Lower lobe of right lung (tissue), 2 donors: Measurements from ENCODE around the gene ISG20. TPM values are rescaled to one million over a fixed set of nuclear protein-coding genes. Genes with fewer than 3 reads are reported as not detected.
A peak's percentile ranks its signal among the peaks of the same experiment; 100 is the strongest.

ENCODE experiments used
- ATAC-seq, 2 donors: fragments of 200-7000 bp; cut with Tn5 transposase; one replicate each; pipeline ENCODE4 v1.9.1; 2020 to 2022; ENCODE audit warnings: mild to moderate bottlenecking in 2 of 2, moderate library complexity in 2 of 2
- DNase-seq: peaks from one replicate; pipeline ENCODE4 v3.0.0-alpha.2; 2020
- H3K27ac ChIP-seq: fragments of 200-600 bp; one replicate; pipeline ENCODE4 v1.8.0; 2022
- H3K27me3 ChIP-seq: fragments of 200-600 bp; one replicate; pipeline ENCODE4 v1.8.0; 2022; ENCODE audit warnings: low read depth
- H3K36me3 ChIP-seq: fragments of 200-600 bp; one replicate; pipeline ENCODE4 v1.8.0; 2022; ENCODE audit warnings: mild to moderate bottlenecking
- H3K4me1 ChIP-seq: fragments of 200-600 bp; one replicate; pipeline ENCODE4 v1.8.0; 2022
- H3K4me3 ChIP-seq: fragments of 200-600 bp; one replicate; pipeline ENCODE4 v1.8.0; 2022; ENCODE audit warnings: mild to moderate bottlenecking
- H3K9me3 ChIP-seq: fragments of 200-600 bp; one replicate; pipeline ENCODE4 v1.8.0; 2022
- intact Hi-C: fragments of 100-400 bp; cut with DNase I; formaldehyde crosslinking; loops from one replicate; pipeline ENCODE4 v1.11.0; 2022
- total RNA-seq: library from RNA; stranded (reverse); fragmentation: NEBNext Ultra II Directional; extraction: Animal tissue kit (Norgen Biotek cat#: 25700); gene quantifications from one replicate; pipeline ENCODE4 v1.2.1, GENCODE V29; 2021
- TF ChIP-seq, protein P1 (sequence below): fragments of 200-600 bp; IDR thresholded peaks from one replicate; pipeline ENCODE4 v1.8.0; 2022; ENCODE audit warnings: antibody characterized with exemption, mild to moderate bottlenecking
- donor health status: DM: no; HTN: yes; CAD: no; lungs with severe emphysema.

Gene ISG20
- total RNA-seq, 1 donor from 2014 or later = 32.0 TPM

DNA sequence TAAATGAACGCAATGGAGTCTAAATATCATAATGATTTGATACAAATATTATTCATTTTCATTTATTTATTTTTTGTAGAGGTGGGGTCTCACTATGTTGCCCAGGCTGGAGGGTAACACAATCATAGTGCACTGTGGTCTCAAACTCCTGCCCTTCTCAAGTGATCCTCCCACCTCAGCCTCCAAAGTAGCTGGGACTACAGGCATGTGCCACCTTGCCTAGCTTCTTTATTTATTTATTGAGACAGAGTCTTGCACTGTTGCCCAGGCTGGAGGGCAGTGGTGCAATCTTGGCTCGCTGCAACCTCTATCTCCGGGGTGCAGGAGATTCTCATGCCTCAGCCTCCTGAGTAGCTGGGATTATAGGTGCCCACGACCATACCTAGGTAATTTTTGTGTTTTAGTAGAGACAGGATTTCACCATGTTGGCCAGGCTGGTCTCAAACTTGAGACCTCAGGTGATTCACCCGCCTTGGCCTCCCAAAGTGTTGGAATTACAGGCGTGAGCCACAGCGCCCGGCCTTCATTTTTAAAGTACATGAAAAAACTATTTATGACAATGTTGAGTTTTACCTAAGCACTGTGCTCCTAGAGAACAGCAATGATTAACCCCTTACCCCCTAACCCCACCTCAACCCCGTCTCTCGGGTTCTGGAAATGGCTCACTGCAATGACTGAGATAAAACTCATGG lies 21.6 kb upstream of the ISG20 start:
- intact Hi-C loops = no loop called here
- H3K36me3 ChIP-seq = no peaks in the 10 kb centered on the region
- H3K9me3 ChIP-seq = no peaks in the 10 kb centered on the region
- TF ChIP-seq, protein P1, sequence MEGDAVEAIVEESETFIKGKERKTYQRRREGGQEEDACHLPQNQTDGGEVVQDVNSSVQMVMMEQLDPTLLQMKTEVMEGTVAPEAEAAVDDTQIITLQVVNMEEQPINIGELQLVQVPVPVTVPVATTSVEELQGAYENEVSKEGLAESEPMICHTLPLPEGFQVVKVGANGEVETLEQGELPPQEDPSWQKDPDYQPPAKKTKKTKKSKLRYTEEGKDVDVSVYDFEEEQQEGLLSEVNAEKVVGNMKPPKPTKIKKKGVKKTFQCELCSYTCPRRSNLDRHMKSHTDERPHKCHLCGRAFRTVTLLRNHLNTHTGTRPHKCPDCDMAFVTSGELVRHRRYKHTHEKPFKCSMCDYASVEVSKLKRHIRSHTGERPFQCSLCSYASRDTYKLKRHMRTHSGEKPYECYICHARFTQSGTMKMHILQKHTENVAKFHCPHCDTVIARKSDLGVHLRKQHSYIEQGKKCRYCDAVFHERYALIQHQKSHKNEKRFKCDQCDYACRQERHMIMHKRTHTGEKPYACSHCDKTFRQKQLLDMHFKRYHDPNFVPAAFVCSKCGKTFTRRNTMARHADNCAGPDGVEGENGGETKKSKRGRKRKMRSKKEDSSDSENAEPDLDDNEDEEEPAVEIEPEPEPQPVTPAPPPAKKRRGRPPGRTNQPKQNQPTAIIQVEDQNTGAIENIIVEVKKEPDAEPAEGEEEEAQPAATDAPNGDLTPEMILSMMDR = no peak
- DNase-seq (no peak), ATAC-seq (no peak)
- peaks cover 5% of the 10 kb centered on the region for H3K27me3 ChIP-seq
- H3K4me1 ChIP-seq = peaks cover 8% of the 10 kb centered on the region
- H3K27ac ChIP-seq = no peak overlapping the region
- H3K4me3 ChIP-seq = no peak overlapping the region

DNA sequence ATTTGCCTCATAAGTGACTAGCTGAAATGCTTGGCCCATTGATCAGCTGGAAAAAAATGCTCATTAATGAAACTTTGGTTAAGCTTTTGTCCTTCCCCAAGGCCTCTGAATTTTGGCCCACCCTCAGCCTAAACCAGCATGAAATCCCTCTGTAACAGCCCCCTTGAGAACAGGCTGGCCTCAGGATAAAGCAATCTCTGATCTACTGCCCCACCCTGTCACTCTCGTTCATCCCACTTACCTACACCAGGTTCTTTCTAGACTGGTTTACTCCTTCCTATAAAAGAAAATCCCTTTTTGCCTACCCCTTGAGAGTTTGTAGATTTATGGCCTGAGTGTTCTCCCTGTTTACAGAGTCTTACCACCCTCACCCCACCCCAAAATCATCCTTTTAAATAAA lies 21.0 kb upstream of the ISG20 start:
- TF ChIP-seq, protein P1 = no peak
- no peak overlapping the region for H3K27ac ChIP-seq
- H3K27me3 ChIP-seq = no peaks in the 10 kb centered on the region
- DNase-seq = no peak
- H3K9me3 ChIP-seq = no peaks in the 10 kb centered on the region
- H3K4me1 ChIP-seq = peaks cover 14% of the 10 kb centered on the region
- intact Hi-C loops = no loop called here
- no peak overlapping the region for H3K4me3 ChIP-seq
- no peak for ATAC-seq
- H3K36me3 ChIP-seq = no peaks in the 10 kb centered on the region

DNA sequence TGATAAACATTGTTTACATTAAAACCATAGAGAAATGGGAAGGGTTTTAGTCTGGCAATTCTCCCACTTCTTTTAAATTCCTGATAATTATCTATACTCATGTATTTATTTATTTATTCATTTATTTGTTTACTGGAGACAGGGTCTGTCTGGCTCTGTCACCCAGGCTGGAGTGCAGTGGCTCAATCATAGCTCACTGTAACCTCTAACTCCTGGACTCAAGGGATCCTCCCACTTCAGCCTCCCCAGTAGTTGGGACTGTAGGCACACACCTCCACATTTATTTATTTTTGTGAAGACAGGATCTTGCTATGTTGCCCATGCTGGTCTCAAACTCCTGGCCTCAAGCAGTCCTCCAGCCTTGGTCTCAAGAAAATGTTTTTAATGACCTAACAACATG lies 20.1 kb upstream of the ISG20 start:
- H3K4me1 ChIP-seq = peaks cover 23% of the 10 kb centered on the region
- intact Hi-C loops = no loop called here
- DNase-seq = no peak

DNA sequence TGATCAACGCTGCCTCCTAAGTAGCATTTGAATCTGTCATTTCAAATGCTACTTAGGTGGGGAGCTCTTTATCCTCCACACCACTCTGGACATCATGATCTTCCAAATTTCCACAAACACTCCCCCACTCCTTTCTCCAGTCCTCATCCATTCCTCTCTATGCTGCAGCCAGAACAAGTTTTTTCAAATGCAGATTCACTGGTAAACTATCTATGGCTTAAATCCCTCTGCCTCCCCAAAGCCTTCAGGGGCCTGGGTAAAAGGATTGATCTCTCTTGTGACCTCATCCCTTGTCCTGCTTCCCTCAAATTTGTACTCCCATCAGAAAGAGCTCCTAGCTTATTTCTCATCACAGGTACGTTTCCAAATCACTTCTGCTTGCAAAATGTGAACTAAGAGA lies 19.0 kb upstream of the ISG20 start:
- intact Hi-C loops = no loop called here
- DNase-seq (no peak), ATAC-seq (no peak)
- Histone ChIP-seq H3K9me3 (no peaks in the 10 kb centered on the region), H3K27ac (no peak overlapping the region), H3K4me3 (no peak overlapping the region), H3K27me3 (no peaks in the 10 kb centered on the region), H3K36me3 (no peaks in the 10 kb centered on the region), H3K4me1 (peaks cover 34% of the 10 kb centered on the region)
- TF ChIP-seq, protein P1 = no peak

More for the DNA sequence above, 20.1 kb upstream of the ISG20 start:
- H3K4me3 ChIP-seq = no peak overlapping the region
- ATAC-seq = no peak
- H3K27me3 ChIP-seq = no peaks in the 10 kb centered on the region
- H3K36me3 ChIP-seq = no peaks in the 10 kb centered on the region
- H3K9me3 ChIP-seq = no peaks in the 10 kb centered on the region
- H3K27ac ChIP-seq = no peak overlapping the region
- TF ChIP-seq, protein P1 = no peak

DNA sequence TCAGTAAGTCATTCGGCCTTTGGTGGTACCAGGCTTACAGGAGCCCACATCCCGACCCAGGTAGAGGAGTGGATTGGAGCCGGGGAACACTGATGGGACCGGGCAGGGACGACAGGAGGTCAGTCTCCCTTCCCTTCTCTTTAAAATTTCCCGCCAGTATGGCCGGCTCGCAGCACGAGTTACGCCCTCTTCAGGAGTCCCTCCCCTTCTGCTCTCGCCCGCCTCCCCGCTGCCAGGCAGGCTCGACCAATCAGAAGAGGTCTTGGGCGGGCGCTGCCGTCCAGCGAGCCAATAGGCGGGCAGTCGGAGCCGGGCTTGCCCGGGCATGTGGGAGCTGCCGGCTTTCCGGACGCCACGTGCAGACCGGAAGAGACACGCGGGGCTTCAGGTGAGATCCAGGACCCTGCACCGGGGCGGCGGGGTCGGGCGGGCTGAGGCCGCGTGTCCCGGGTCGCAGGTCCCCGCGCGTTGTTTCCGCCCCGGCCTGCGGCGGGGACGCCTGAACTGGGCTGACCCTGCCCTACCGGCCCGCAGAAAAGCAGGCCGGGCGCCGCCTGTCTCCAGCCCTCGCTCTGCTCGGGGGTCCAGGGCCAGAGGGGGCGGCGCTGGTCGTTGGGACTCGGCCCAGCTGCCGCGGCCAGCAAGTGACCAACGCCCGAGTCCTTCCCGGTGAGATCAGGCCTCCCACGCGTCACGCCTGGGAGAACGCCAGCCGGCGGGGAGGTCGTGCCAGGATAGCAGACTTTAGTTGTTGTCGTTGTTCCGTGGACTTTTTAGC lies 17.6 kb upstream of the ISG20 start, which contains the start of gene AEN:
Gene AEN, plus strand, starts transcription at position 346 of the 778 bp plus-strand sequence. CDS start 4,870 bp downstream, outside the sequence.
- Histone ChIP-seq H3K9me3 (no peaks in the 10 kb centered on the region), H3K36me3 (peaks cover 3% of the 10 kb centered on the region), H3K27ac (peak within 1 kb of the TSS; percentile 92), H3K4me1 (peaks cover 42% of the 10 kb centered on the region), H3K27me3 (no peaks in the 10 kb centered on the region), H3K4me3 (peak within 1 kb of the TSS; percentile 90)
- ATAC-seq (peak; percentile 99), DNase-seq (peak; percentile 96)
- intact Hi-C loops = no loop called here
- TF ChIP-seq, protein P1 = peak; percentile 11
